RKO (cell line): ENCODE measurements around the gene TPSB2.
A peak's percentile ranks its signal among the peaks of the same experiment; 100 is the strongest.
"Not testable (repeated sequence)": the region's sequence is repeated elsewhere in the genome, so short reads cannot be mapped to it uniquely, and the experiment has no call there.

Experiments
- DNase-seq: peaks from one replicate; pipeline ENCODE4 v3.0.0-alpha.2; 2016; ENCODE audit warnings: low spot score

The TPSB2 gene

DNA sequence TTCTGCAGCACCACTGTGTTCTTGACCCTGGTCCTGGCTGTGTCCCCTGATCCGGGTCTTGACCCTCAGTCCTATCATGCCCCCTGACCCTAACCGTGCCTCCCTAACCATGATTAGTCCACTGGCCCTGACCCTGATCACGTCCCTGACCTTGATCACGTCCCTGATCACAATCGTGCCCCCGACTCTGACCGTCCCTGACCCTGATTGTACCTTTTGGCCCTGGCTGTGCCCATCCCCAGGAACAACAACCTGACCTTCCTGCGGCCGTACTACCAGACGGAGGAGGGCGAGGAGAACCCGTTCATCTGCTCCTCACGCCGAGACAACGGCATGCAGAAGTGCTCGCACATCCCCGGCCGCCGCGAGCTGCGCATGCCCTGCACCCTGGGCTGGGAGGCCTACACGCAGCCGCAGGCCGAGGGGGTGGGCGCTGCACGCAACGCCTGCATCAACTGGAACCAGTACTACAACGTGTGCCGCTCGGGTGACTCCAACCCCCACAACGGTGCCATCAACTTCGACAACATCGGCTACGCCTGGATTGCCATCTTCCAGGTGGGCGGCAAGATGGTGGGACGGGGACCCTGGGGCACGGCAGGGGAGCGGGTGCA, 29.9 kb downstream of the TPSB2 start:
- DNase-seq, result no peak

DNA sequence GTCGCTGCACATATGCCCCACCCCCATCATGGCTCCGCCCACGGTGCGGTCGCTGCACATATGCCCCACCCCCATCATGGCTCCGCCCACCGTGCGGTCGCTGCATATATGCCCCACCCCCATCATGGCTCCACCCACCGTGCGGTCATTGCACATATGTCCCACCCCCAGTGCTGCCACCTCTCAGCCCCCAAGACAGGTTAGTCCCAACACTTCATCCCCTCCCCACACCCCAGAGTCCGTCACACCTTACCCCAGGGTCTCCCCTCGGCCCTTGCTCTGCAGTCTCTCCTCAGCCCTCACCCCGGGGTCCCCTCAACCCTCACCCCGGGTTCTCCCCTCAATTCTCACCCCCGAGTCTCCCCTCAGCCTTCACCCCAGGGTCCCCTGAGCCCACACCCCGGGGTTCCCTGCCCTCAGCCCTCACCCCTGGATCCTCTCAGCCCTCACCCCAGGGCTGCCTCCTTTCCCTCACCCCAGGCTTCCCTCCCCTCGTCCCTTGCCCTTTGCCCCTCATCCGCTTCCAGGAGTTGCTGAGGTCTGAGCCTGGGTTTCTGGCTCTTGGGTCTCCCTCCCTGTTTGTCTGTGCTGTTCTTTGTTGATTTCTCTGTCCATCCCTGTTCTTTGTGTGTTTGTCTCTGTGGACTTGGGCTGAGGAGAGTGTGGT, 30.5 kb downstream of the TPSB2 start:
- no peak for DNase-seq

- not testable (repeated sequence) for DNase-seq
Measured at GRCh38 chr16:1198671-1199346, 31.2 kb downstream of the TPSB2 start.

DNA sequence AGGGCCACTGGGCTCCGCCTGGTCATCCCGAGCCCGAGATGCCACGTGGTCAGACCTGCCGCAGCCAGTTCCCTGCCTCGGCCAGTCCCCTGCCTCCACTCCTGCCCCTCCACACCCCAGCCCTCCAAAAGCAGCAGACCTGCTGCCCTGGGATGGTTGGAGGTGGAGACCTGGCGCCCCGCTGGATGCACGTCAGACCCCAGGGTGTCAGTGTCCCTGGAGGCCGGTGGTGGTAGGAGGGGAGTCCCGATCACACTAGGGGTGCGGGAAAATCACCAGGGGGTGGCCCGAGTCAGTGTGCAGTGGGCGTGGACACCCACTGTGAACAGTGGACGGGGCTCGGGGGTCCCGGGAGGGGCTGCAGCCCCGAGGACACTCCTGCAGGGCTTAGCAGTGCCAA, 31.8 kb downstream of the TPSB2 start:
- no peak for DNase-seq

DNA sequence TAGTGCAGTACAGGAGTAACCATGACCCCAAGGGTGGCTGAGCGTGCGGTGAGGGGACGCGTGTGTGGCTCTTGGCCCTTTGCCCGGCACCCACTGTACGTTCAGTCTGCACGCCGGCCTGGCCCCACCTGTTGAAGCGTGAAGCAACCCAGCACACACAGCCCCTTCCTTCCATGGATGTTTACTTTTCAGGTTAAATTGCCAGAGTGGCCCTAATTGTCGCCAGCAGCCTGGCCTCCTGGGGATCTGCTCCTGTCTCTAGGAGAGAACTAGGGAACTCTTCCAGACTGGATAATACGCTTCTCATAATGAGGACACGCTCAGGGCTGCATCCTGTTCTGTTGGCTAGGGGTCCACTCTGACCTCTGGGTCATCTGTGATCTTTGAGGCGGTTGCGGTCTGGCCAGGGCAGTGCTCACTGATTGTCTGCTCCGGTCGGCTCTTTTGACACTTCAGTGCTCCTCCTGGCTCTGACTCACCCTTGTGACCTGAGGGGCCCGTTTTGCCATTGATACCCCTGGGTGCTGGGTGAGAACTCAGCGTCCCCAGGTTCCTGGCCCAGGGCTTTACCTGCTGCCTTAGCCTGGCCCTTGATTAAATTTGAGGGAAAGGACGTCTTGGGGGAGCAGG, 32.6 kb downstream of the TPSB2 start:
- no peak for DNase-seq

- DNase-seq, result no peak
Measured at GRCh38 chr16:1196494-1196893, 33.5 kb downstream of the TPSB2 start.

DNA sequence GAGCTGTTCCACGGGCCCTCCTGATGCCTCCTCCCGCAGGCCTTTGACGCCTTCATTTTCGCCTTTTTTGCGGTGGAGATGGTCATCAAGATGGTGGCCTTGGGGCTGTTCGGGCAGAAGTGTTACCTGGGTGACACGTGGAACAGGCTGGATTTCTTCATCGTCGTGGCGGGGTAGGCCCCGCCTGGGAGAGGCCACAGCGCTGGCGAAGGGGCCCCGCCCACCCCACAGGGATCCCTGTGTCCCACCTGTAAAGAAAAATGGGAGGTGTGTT, 34.7 kb downstream of the TPSB2 start:
- DNase-seq, result no peak

DNA sequence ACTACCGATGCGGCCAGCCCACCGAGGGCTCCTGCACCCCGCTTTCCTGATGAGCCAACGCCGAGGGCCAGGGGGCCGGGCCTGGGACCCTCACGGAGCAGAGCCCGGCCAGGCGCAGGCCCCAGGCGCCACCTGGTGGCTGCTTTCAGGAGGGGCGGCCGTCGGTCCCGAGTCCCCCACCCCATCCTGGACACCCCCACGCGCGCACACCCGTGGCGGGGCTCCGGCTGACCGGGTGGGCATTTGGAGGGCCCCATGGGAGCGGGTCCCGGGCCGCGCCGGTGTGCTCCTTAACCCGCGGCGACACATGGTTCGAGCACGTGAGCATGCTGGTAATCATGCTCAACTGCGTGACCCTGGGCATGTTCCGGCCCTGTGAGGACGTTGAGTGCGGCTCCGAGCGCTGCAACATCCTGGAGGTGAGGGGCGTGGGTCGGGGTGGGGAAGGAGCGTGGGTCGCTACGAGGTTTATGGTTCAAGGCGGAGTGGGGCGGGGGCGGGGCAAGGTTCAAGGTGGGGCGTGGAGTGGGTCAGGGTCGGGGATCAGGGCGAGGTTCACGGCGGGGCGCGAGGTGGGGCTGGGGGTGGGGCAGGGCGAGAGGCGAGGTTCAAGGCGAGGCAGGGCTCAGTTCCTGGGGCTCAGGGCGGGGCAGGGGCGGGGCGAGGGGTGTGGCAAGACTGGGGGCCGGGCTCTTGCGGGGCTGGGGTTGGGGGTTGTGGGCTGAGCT, 35.2 kb downstream of the TPSB2 start:
- DNase-seq, result no peak

- no peak for DNase-seq
Measured at GRCh38 chr16:1193825-1194581, 36.0 kb downstream of the TPSB2 start.

DNA sequence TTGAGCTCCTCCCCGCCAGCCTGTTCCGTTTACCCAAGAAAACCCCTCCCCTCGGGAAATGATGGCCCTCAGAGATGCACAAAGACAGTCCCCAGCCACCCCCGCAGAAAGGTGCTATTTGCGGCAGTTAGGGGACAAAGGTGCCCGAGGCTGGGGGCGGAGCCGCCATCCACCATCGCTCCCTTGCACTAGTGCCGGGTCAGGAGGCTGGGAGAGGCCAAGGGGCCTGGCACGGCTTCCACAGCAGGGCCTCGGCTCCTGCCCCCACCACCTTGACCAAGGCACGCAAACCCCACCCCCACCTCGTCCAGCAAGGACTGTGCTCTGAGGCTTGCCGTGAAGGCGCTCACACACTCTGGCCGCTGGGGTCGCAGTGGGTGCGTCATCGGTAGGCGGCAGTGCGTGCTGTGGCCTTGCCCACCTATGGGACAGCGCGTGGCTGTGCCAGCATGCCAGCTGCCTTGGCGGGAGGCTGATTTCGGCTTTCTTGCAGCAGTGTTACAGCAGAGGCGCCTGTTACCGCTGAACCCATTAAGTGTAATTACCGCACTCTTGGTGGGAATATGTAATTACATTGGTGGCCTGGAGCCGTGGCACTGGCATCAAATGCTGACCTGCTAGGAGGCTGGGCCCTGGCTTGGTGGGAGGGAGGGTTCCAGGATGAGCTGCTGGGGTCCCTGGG, 36.7 kb downstream of the TPSB2 start:
- DNase-seq, result peak; percentile 36

- no peak for DNase-seq
Measured at GRCh38 chr16:1192384-1193073, 37.5 kb downstream of the TPSB2 start.

DNA sequence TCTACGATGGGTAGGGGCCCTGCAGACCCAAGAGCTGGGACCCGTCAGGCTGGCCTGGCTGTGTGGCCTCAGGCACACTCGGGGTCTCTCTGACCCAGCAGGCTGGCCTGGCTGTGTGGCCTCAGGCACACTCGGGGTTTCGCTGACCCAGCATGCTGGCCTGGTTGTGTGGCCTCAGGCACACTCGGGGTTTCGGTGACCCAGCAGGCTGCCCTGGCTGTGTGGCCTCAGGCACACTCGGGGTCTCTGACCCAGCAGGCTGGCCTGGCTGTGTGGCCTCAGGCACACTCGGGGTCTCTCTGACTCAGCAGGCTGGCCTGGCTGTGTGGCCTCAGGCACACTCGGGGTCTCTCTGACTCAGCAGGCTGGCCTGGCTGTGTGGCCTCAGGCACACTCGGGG, 39.2 kb downstream of the TPSB2 start:
- not testable (repeated sequence) for DNase-seq

DNA sequence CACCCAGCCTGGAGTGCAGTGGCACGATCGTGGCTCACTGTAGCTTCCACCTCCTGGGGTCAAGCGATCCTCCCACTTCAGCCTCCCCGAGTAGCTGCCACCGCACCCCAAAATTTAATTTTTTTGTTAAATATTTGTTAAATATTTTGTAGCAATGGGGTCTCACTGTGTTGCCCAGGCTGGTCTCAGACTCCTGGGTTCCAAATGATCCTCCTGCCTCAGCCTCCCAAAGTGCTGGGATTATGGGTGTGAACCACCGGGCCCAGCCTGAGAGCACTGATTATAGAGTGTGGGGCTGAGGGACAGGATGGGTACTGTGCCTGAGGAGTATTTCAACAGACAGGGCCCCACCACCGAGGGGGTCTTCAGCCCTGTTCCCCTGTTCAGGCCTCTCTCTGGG, 40.5 kb downstream of the TPSB2 start:
- DNase-seq, result no peak

DNA sequence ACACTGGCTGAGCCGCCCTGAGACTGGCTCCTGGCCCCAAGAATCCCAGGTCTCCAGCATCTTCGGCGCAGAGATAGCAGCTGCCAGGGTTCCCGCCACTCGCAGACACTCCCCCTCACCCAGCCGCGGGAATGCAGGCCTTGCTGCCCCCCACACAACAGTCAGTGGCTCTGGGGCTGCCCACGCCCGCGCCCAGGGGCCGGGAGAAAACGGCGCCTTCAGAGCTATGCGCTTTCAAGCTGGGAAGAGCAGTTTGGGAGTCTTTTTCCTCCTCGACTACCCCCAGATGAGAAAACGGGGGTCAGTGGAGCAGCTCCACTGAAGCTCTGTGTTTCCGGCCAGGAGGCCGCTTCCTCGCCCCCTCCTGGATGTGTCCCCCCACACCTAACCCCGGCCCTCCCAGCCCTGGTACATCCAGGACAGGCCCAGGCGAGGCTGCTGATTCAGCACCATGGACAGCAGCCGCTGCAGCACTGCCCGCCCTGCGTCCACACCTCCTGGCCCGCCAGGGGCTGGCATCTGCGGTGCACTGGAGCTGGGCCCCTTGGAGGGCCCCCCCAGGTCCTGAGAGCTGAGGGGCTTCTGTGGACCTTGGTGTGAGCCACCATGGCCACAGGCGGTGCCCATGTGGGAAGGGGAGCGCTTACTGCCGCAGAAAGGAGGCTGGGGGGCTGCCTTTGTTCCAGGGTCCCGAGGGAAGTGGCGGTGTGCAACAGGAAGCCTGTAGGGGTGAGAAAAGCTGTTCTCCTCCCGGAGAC, 41.4 kb downstream of the TPSB2 start:
- DNase-seq, result peak; percentile 56

DNA sequence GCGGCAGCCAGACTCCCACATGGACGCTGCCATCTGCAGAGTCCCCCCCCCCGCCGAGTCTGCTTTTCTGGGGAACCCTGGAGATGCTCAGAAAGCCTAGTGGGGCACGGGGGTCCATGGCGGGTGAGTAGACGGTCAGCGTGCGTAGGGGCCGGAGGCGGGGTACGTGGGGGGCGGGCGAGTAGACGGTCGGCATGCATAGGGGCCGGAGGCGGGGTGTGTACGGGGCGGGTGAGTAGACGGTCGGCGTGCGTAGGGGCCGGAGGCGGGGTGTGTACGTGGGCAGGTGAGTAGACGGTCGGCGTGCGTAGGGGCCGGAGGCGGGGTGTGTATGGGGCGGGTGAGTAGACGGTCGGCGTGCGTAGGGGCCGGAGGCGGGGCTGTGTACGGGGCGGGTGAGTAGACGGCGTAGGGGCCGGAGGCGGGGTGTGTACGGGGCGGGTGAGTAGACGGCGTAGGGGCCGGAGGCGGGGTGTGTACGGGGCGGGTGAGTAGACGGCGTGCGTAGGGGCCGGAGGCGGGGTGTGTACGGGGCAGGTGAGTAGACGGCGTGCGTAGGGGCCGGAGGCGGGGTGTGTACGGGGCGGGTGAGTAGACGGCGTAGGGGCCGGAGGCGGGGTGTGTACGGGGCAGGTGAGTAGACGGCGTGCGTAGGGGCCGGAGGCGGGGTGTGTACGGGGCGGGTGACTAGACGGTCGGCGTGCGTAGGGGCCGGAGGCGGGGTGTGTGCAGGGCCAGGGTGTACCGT, 44.4 kb downstream of the TPSB2 start:
- not testable (repeated sequence) for DNase-seq

- no peak for DNase-seq
Measured at GRCh38 chr16:1184980-1185379, 45.0 kb downstream of the TPSB2 start.

DNA sequence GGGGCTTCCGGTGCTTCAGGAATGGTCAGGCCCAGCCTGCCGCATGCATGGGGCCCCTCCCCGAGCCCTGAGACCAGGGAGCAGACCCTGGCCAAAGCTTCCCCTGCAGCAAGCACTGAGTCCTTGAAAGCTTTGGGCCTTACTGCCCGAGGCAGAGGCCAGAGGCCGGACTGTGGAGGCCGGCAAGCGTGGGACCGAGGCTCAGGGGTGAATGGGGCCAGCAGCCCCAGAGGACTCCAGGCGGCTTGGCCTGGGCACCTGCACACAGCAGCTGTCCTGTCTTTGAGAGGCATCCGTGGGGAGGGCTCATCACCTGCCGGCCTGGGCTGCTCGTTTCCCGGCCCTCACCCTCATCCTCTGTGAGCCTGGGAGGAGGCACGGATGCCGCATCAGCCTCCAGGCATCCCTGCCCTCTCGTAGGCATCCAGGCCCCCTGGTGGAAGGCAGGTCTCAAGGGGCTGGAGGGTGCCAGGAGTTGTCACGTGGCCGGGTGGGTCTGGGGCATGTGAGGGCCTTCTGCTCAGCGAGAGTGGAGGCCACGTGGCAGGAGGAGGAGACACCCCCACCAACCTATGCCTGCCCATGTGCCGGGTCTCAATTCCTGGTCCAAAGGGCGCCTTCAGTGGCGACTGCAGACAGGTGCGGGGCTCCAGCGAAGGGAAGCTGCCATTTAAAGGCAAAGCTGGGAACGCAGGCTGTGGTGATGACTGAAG, 45.7 kb downstream of the TPSB2 start:
- no peak for DNase-seq
